ENCODE measurements around the gene CMA1.
"Not testable (repeated sequence)": the region's sequence is repeated elsewhere in the genome, so short reads cannot be mapped to it uniquely, and the experiment has no call there.

DNA sequence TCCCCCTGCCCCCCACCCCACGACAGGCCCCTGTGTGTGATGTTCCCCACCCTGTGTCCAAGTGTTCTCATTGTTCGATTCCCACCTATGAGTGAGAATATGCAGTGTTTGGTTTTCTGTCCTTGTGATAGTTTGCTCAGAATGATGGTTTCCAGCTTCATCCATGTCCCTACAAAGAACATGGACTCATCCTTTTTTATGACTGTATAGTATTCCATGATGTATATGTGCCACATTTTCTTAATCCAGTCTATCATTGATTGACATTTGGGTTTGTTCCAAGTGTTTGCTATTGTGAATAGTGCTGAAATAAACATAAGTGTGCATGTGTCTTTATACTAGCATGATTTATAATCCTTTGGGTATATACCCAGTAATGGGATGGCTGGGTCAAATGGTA is 37.6 kb downstream of the CMA1 start:
- TF ChIP-seq ZNF274 (IDR thresholded peaks at IDR 0.05; ENCODE audit: low read depth, low read length); SUZ12 (IDR thresholded peaks at IDR 0.05; ENCODE audit: extremely low read depth, insufficient read depth, insufficient read length): not testable (repeated sequence)
